Hepatocyte (in vitro differentiated cells): ENCODE data around the gene RNF4.

ENCODE experiments used
- CTCF ChIP-seq: fragments of 200-600 bp; sonication (generic); IDR thresholded peaks from 2 replicates; pipeline ENCODE4 v1.5.1; 2016; ENCODE audit warnings: antibody characterized with exemption, mild to moderate bottlenecking; ENCODE audit not compliant: poor library complexity
- EZH2 ChIP-seq: fragments of 200-600 bp; sonication (generic); IDR thresholded peaks from 2 replicates; pipeline ENCODE4 v1.6.1; 2016; ENCODE audit warnings: antibody characterized with exemption, mild to moderate bottlenecking, borderline replicate concordance
- EZH2phosphoT487 ChIP-seq: fragments of 200-600 bp; sonication (generic); IDR thresholded peaks from one replicate; pipeline ENCODE4 v1.6.1; 2018; ENCODE audit warnings: antibody characterized with exemption, mild to moderate bottlenecking, low read depth, moderate library complexity; ENCODE audit not compliant: unreplicated experiment, severe bottlenecking

- TF ChIP-seq CTCF (no peak), EZH2 (no peak), EZH2phosphoT487 (no peak)
These were observed 83.9 kb downstream of the RNF4 start for GRCh38 chr4:2552806-2553205.
